Esophagus squamous epithelium (tissue), 5 donors: ENCODE data around the gene UMODL1. TPM values are rescaled to one million over a fixed set of nuclear protein-coding genes. Genes with fewer than 3 reads are reported as not detected.
A peak's percentile ranks its signal among the peaks of the same experiment; 100 is the strongest.

Source experiments
- DNase-seq: peaks from one replicate; lab custom pipeline; 2025; lab: John Stamatoyannopoulos, UW
- H3K27ac ChIP-seq, 4 donors: fragments of 200-600 bp; sonication (generic); one replicate each; pipeline ENCODE4 v1.5.1; 2016 to 2019; ENCODE audit warnings: mild to moderate bottlenecking in 1 of 4
- H3K27me3 ChIP-seq, 4 donors: fragments of 200-600 bp; sonication (generic); 1 replicate in 3 of 4; 2 replicates in 1 of 4; pipeline versions ENCODE4 v1.5.1 to v1.6.0; 2017 to 2021; ENCODE audit warnings: antibody characterized with exemption in 1 of 4
- H3K36me3 ChIP-seq, 3 donors: fragments of 200-600 bp; sonication (generic); one replicate each; pipeline ENCODE4 v1.5.1; 2016 to 2019
- H3K4me1 ChIP-seq, 3 donors: fragments of 200-600 bp; sonication (generic); one replicate each; pipeline ENCODE4 v1.5.1; 2017 to 2019
- H3K4me3 ChIP-seq, 4 donors: fragments of 200-600 bp; sonication (generic); 1 replicate in 3 of 4; 2 replicates in 1 of 4; pipeline ENCODE4 v1.5.1; 2016 to 2019; ENCODE audit warnings: mild to moderate bottlenecking in 2 of 4, moderate library complexity in 1 of 4
- H3K9me3 ChIP-seq, 3 donors: fragments of 200-600 bp; sonication (generic); one replicate each; pipeline ENCODE4 v1.5.1; 2016 to 2019
- CTCF ChIP-seq, 6 experiments: fragments of 450-650 bp in 4 of 6; fragments of 200-600 bp in 2 of 6; sonication (generic) in 2 of 6; IDR thresholded peaks; one replicate each; pipeline ENCODE4 v1.5.1; 2016 to 2019; ENCODE audit warnings: antibody characterized with exemption in 6 of 6, mild to moderate bottlenecking in 4 of 6, moderate library complexity in 4 of 6
- POLR2A ChIP-seq, 4 donors: fragments of 450-650 bp; IDR thresholded peaks; one replicate each; pipeline ENCODE4 v1.6.1; 2017; ENCODE audit warnings: antibody characterized with exemption in 4 of 4, mild to moderate bottlenecking in 4 of 4, moderate library complexity in 3 of 4
- WGBS, 2 donors: methylation state at CpG; one replicate each; pipeline ENCODE4 v1.1.5; 2018; 5-methylcytosine and 5-hydroxymethylcytosine counted together
- intact Hi-C: fragments of 100-400 bp; cut with DNase I; formaldehyde crosslinking; loops from one replicate; pipeline ENCODE4 v1.15.0; 2022
- total RNA-seq, 4 donors: library from RNA; depleted of rRNA; stranded (reverse); fragments of >200 nt; gene quantifications; one replicate each; pipeline ENCODE4 v1.1.0, GENCODE V29; 2016
- donor health status: DM: yes; HTN: yes; CAD: no.

Gene UMODL1
- total RNA-seq, 4 donors from 2014 or later: not detected

- Histone ChIP-seq H3K27me3 (no peaks in the 10 kb centered on the region), H3K36me3 (no peaks in the 10 kb centered on the region), H3K9me3 (no peaks in the 10 kb centered on the region), H3K4me1 (peaks cover 13 to 41% (median 14%) of the 10 kb centered on the region in 3 donors), H3K4me3 (no peak overlapping the region), H3K27ac (no peak overlapping the region)
- 35 to 48% methylated on average over 7 to 9 of the region's 9 CpGs for WGBS, 2 donors
- intact Hi-C loops: no loop called here
- no peak for DNase-seq
- TF ChIP-seq CTCF (IDR thresholded peaks at IDR 0.05) (no peak), POLR2A (IDR thresholded peaks at IDR 0.05) (no peak)
Observed at GRCh38 chr21:42042651-42043050, 28.5 kb upstream of the UMODL1 start.

GRCh38 chr21:42043201-42043895 lies 27.8 kb upstream of the UMODL1 start:
- intact Hi-C loops: no loop called here
- TF ChIP-seq CTCF (IDR thresholded peaks at IDR 0.05) (no peak), POLR2A (IDR thresholded peaks at IDR 0.05) (no peak)
- Histone ChIP-seq H3K27ac (no peak overlapping the region), H3K36me3 (no peaks in the 10 kb centered on the region), H3K9me3 (no peaks in the 10 kb centered on the region), H3K27me3 (no peaks in the 10 kb centered on the region), H3K4me1 (peaks cover 14 to 46% (median 17%) of the 10 kb centered on the region in 3 donors), H3K4me3 (no peak overlapping the region)
- DNase-seq: no peak
- WGBS, 2 donors: 80 to 87% methylated on average over 9 to 10 of the region's 16 CpGs

GRCh38 chr21:42043961-42044360 lies 27.2 kb upstream of the UMODL1 start:
- H3K4me3 ChIP-seq: no peak overlapping the region
- H3K9me3 ChIP-seq: no peaks in the 10 kb centered on the region
- H3K4me1 ChIP-seq: peaks cover 11 to 47% (median 16%) of the 10 kb centered on the region in 3 donors
- no peak for DNase-seq
- no peaks in the 10 kb centered on the region for H3K36me3 ChIP-seq
- no peak overlapping the region for H3K27ac ChIP-seq
- intact Hi-C loops: no loop called here
- H3K27me3 ChIP-seq: no peaks in the 10 kb centered on the region
- 87 to 94% methylated on average over 7 to 16 of the region's 17 CpGs for WGBS, 2 donors
- TF ChIP-seq CTCF (IDR thresholded peaks at IDR 0.05) (no peak), POLR2A (IDR thresholded peaks at IDR 0.05) (no peak)

GRCh38 chr21:42044871-42045495 lies 26.1 kb upstream of the UMODL1 start:
- H3K27ac ChIP-seq: peak overlapping the region in 1 of 4 donors; percentile 29
- no peaks in the 10 kb centered on the region for H3K27me3 ChIP-seq
- TF ChIP-seq POLR2A (IDR thresholded peaks at IDR 0.05) (no peak), CTCF (IDR thresholded peaks at IDR 0.05) (no peak)
- no peaks in the 10 kb centered on the region for H3K36me3 ChIP-seq
- 58 to 67% methylated on average over 7 of the region's 7 CpGs for WGBS, 2 donors
- intact Hi-C loops: no loop called here
- peaks cover under 1 to 37% (median 6%) of the 10 kb centered on the region in 3 donors for H3K4me1 ChIP-seq
- no peak overlapping the region for H3K4me3 ChIP-seq
- no peak for DNase-seq
- H3K9me3 ChIP-seq: no peaks in the 10 kb centered on the region
